HepG2 (cell line): ENCODE measurements around the gene TEF. TPM values are rescaled to one million over a fixed set of nuclear protein-coding genes. Genes with fewer than 3 reads are reported as not detected.

Experiments used
- CEBPB ChIP-seq: IDR thresholded peaks from 2 replicates; pipeline ENCODE4 v1.6.1; 2011; ENCODE audit warnings: low read depth, low read length, improper control_type of control experiment, borderline replicate concordance
- FOSL1 ChIP-seq: sonication (generic); formaldehyde crosslinking; IDR thresholded peaks from 2 replicates; pipeline ENCODE4 v1.9.0; 2021; ENCODE audit warnings: missing genetic modification reagents, borderline replicate concordance
- MAX ChIP-seq: IDR thresholded peaks from 2 replicates; pipeline ENCODE4 v1.6.1; 2012; ENCODE audit warnings: inconsistent platforms
- MXD4 ChIP-seq: IDR thresholded peaks from 2 replicates; pipeline ENCODE4 v1.6.1; 2016; ENCODE audit warnings: mild to moderate bottlenecking, missing biosample characterization, missing genetic modification reagents
- NFAT5 ChIP-seq: sonication (generic); formaldehyde crosslinking; IDR thresholded peaks from 2 replicates; pipeline ENCODE4 v1.4.0; 2020; ENCODE audit warnings: missing genetic modification reagents
- NFYC ChIP-seq: IDR thresholded peaks from 2 replicates; pipeline ENCODE4 v1.6.1; 2016; ENCODE audit warnings: missing genetic modification reagents, missing compliant biosample characterization
- NR1H2 ChIP-seq: sonication (generic); formaldehyde crosslinking; IDR thresholded peaks from 2 replicates; pipeline ENCODE4 v1.8.1; 2022; ENCODE audit warnings: low read depth, missing genetic modification reagents, borderline replicate concordance
- SOX13 ChIP-seq, 3 experiments: fragments of 450-650 bp in 1 of 3; sonication (generic) in 1 of 3; formaldehyde crosslinking in 1 of 3; IDR thresholded peaks in 2 of 3; conservative IDR thresholded peaks in 1 of 3; 2 replicates each; pipeline versions ENCODE4 v1.5.0 to v1.6.1; 2016 to 2020; ENCODE audit warnings: antibody characterized with exemption in 1 of 3, mild to moderate bottlenecking in 1 of 3, missing compliant biosample characterization in 1 of 3, missing genetic modification reagents in 1 of 3, moderate library complexity in 1 of 3
- SP2 ChIP-seq: sonication (generic); formaldehyde crosslinking; IDR thresholded peaks from 2 replicates; pipeline ENCODE4 v1.5.1; 2020; ENCODE audit warnings: mild to moderate bottlenecking, missing genetic modification reagents
- TARDBP ChIP-seq: sonication (generic); formaldehyde crosslinking; IDR thresholded peaks from 2 replicates; pipeline ENCODE4 v1.8.0; 2022; ENCODE audit warnings: mild to moderate bottlenecking, missing genetic modification reagents
- TEAD3 ChIP-seq: optimal IDR thresholded peaks from 2 replicates; pipeline ENCODE3; 2016; ENCODE audit warnings: borderline replicate concordance
- THAP11 ChIP-seq: IDR thresholded peaks from 2 replicates; pipeline ENCODE4 v1.6.1; 2016; ENCODE audit warnings: missing biosample characterization, missing genetic modification reagents
- ZBTB26 ChIP-seq: IDR thresholded peaks from 2 replicates; pipeline ENCODE4 v1.6.1; 2016; ENCODE audit warnings: missing compliant biosample characterization, missing genetic modification reagents, borderline replicate concordance
- ZFP36L1 ChIP-seq: sonication (generic); formaldehyde crosslinking; IDR thresholded peaks from 2 replicates; pipeline ENCODE4 v1.8.0; 2022; ENCODE audit warnings: mild to moderate bottlenecking, missing genetic modification reagents, moderate library complexity
- ZNF235 ChIP-seq: sonication (generic); formaldehyde crosslinking; IDR thresholded peaks from 2 replicates; pipeline ENCODE4 v1.8.1; 2023; ENCODE audit warnings: mild to moderate bottlenecking, missing genetic modification reagents, borderline replicate concordance
- ZNF687 ChIP-seq: sonication (generic); formaldehyde crosslinking; IDR thresholded peaks from 2 replicates; pipeline ENCODE4 v1.5.1; 2020; ENCODE audit warnings: mild to moderate bottlenecking, missing genetic modification reagents, moderate library complexity
- ZNF691 ChIP-seq: sonication (generic); formaldehyde crosslinking; IDR thresholded peaks from 2 replicates; pipeline ENCODE4 v1.4.0; 2020; ENCODE audit warnings: missing genetic modification reagents, low read depth, mild to moderate bottlenecking, borderline replicate concordance
- polyA plus RNA-seq, 8 experiments: library from polyadenylated mRNA; depleted of rRNA in 3 of 8; stranded (reverse) in 7 of 8; unstranded in 1 of 8; fragments of >200 nt; fragmentation: Illumina TruSeq in 4 of 8; extraction: Trizol in 4 of 8; gene quantifications; 2 replicates each; pipeline versions ENCODE4 v1.2.1 to v1.2.3, GENCODE V29; 2011 to 2016; ENCODE audit warnings: low read depth in 4 of 8, missing spikeins in 1 of 8, mixed read lengths in 1 of 8; ENCODE audit not compliant: insufficient read depth in 1 of 8
- total RNA-seq, 5 experiments: library from RNA; depleted of rRNA; stranded (reverse); fragments of >200 nt; fragmentation: Illumina TruSeq; extraction: Trizol; gene quantifications; 2 replicates each; pipeline ENCODE4 v1.2.3, GENCODE V29; 2016; ENCODE audit warnings: low read depth in 1 of 5

TEF gene
- total and polyA plus RNA-seq, 2 of the 13 experiments (the other 11 are each of a cell fraction or from before 2014, with no cell fraction given) = 7.6 to 11.2 TPM

- TF ChIP-seq NFAT5 (CRISPR knock-in tag) (no peak), ZFP36L1 (CRISPR knock-in tag) (no peak), FOSL1 (CRISPR knock-in tag) (no peak), TEAD3 (CRISPR knock-in tag) (peak; percentile 60), THAP11 (CRISPR knock-in tag) (peak; percentile 99), MAX (no peak), CEBPB (no peak), TARDBP (CRISPR knock-in tag) (no peak), NFYC (no peak), SP2 (CRISPR knock-in tag) (no peak), ZBTB26 (CRISPR knock-in tag) (no peak), ZNF687 (CRISPR knock-in tag) (peak; percentile 76), SOX13 (IDR thresholded peaks at IDR 0.05) (no peak), SOX13 (CRISPR knock-in tag; conservative IDR thresholded peaks at IDR 0.05 in 1 of 2, IDR thresholded peaks at IDR 0.05 in 1 of 2) (no peak; a peak in 1 of 4 replicates), NR1H2 (no peak), ZNF235 (CRISPR knock-in tag) (no peak), MXD4 (CRISPR knock-in tag) (no peak; the same call in 1 of the 2 replicates), ZNF691 (CRISPR knock-in tag) (no peak)
Measured at GRCh38 chr22:41444360-41445128, 62.8 kb downstream of the TEF start (continued).
